Astrocyte (in vitro differentiated cells and primary cell): ENCODE data around the gene MEAK7. TPM values are rescaled to one million over a fixed set of nuclear protein-coding genes. Genes with fewer than 3 reads are reported as not detected.

ENCODE experiments used
- DNase-seq: peaks from one replicate; pipeline ENCODE4 v3.0.0-alpha.2; 2010; ENCODE audit warnings: low read depth
- FAIRE-seq: peaks from 2 replicates; lab custom pipeline; 2011; peaks lifted over from hg19 to GRCh38; lab: Jason Lieb, UNC
- H2AFZ ChIP-seq: 2 replicates; pipeline ENCODE4 v1.6.0; 2012; ENCODE audit warnings: low read depth, low read length, inconsistent platforms
- H3K27ac ChIP-seq: 2 replicates; pipeline ENCODE4 v1.5.1; 2011; ENCODE audit warnings: low read depth, low read length, inconsistent platforms
- H3K27me3 ChIP-seq: 2 replicates; pipeline ENCODE4 v1.6.0; 2011; ENCODE audit warnings: low read length, inconsistent platforms; ENCODE audit not compliant: insufficient read depth
- H3K36me3 ChIP-seq: 2 replicates; pipeline ENCODE4 v1.5.1; 2011; ENCODE audit warnings: low read length, inconsistent platforms; ENCODE audit not compliant: insufficient read depth
- H3K4me1 ChIP-seq: 2 replicates; pipeline ENCODE4 v1.5.1; 2011; ENCODE audit warnings: low read length, inconsistent platforms; ENCODE audit not compliant: insufficient read depth
- H3K4me2 ChIP-seq: 2 replicates; pipeline ENCODE4 v1.6.0; 2012; ENCODE audit warnings: low read length, inconsistent platforms
- H3K4me3 ChIP-seq: 2 replicates; pipeline ENCODE4 v1.5.1; 2011; ENCODE audit warnings: low read depth, mild to moderate bottlenecking, low read length, inconsistent platforms; ENCODE audit not compliant: insufficient read depth
- H3K79me2 ChIP-seq: 2 replicates; pipeline ENCODE4 v1.6.0; 2012; ENCODE audit warnings: mild to moderate bottlenecking, low read length, inconsistent platforms; ENCODE audit not compliant: insufficient read depth
- H3K9ac ChIP-seq: 2 replicates; pipeline ENCODE4 v1.6.0; 2012; ENCODE audit warnings: mild to moderate bottlenecking, low read length, inconsistent platforms
- H3K9me3 ChIP-seq: 2 replicates; pipeline ENCODE4 v1.5.1; 2012; ENCODE audit warnings: low read depth, mild to moderate bottlenecking, low read length, inconsistent platforms; ENCODE audit not compliant: insufficient read depth
- H4K20me1 ChIP-seq: 2 replicates; pipeline ENCODE4 v1.6.0; 2012; ENCODE audit warnings: low read length, inconsistent platforms; ENCODE audit not compliant: insufficient read depth
- H3K27ac Mint-ChIP-seq: one replicate; pipeline ENCODE4 v1.8.0; 2021; ENCODE audit warnings: mild to moderate bottlenecking, mixed read lengths; ENCODE audit not compliant: unreplicated experiment
- H3K27me3 Mint-ChIP-seq: one replicate; pipeline ENCODE4 v1.8.0; 2021; ENCODE audit warnings: low read depth, mixed read lengths; ENCODE audit not compliant: unreplicated experiment
- H3K36me3 Mint-ChIP-seq: one replicate; pipeline ENCODE4 v1.8.0; 2021; ENCODE audit warnings: low read depth, mixed read lengths; ENCODE audit not compliant: unreplicated experiment
- H3K4me1 Mint-ChIP-seq: one replicate; pipeline ENCODE4 v1.8.0; 2021; ENCODE audit warnings: low read depth, mixed read lengths; ENCODE audit not compliant: unreplicated experiment
- H3K4me3 Mint-ChIP-seq: one replicate; pipeline ENCODE4 v1.8.0; 2021; ENCODE audit warnings: mild to moderate bottlenecking, moderate library complexity, mixed read lengths; ENCODE audit not compliant: unreplicated experiment
- H3K9me3 Mint-ChIP-seq: one replicate; pipeline ENCODE4 v1.8.0; 2021; ENCODE audit warnings: mild to moderate bottlenecking, mixed read lengths; ENCODE audit not compliant: unreplicated experiment
- EZH2 ChIP-seq: IDR thresholded peaks from 2 replicates; pipeline ENCODE4 v1.6.1; 2012; ENCODE audit warnings: mild to moderate bottlenecking, low read length, inconsistent platforms; ENCODE audit not compliant: insufficient read depth
- total RNA-seq: library from RNA; stranded (reverse); gene quantifications from 2 replicates; pipeline ENCODE4 v1.2.1, GENCODE V29; 2021
- TF ChIP-seq, protein P1 (sequence below): IDR thresholded peaks from 2 replicates; pipeline ENCODE4 v1.5.1; 2011; ENCODE audit warnings: low read depth, mild to moderate bottlenecking, inconsistent platforms, low read length, moderate library complexity; ENCODE audit not compliant: insufficient read depth

MEAK7 gene
- total RNA-seq, 1 donor from 2014 or later: 41.3 TPM

DNA sequence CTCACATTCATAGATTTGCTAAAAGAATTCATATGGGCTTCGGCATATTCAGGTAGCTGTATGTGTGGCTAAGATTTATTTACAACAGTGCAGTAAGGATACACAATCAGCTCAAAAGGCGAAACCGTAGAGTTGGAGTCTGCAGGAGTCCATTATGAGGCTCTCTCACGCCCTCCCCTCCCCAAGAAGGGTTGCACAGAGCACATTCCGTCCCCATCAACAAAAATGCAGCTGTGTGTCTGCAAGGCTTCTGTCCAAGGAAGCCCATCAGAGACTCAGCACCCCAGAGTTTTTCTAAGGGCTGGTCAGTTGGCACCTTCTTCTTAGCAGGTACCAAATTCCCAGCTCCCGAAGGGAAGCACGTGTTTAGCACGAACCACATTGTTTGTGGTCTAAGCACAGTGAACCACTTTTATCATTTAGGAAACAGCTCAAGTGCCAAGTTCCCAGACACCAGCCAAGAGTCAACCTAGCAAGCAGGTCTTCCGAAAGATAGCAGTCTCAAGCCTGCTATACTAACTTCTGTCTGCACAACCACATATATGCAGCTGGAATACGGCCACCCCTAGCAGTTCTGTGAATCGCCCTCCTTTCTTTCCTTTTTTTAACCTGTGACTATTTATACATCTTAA lies 28.5 kb upstream of the MEAK7 start:
- Histone ChIP-seq H3K27me3 (peaks cover 4% of the 10 kb centered on the region), H3K9ac (peak overlapping the region; percentile 33), H3K4me1 (peaks cover 28% of the 10 kb centered on the region), H4K20me1 (no peaks in the 10 kb centered on the region), H3K36me3 (no peaks in the 10 kb centered on the region), H3K9me3 (peaks cover 9% of the 10 kb centered on the region), H3K79me2 (no peaks in the 10 kb centered on the region), H3K4me2 (peak overlapping the region; percentile 73), H3K4me3 (no peak overlapping the region), H3K27ac (peak overlapping the region; percentile 64), H2AFZ (no peak overlapping the region)
- peaks cover 7% of the 10 kb centered on the region for H3K36me3 Mint-ChIP-seq
- DNase-seq (no peak), FAIRE-seq (no peak)
- peaks cover 13% of the 10 kb centered on the region for H3K9me3 Mint-ChIP-seq
- no peak overlapping the region for H3K4me3 Mint-ChIP-seq
- peak overlapping the region; percentile 95 for H3K27ac Mint-ChIP-seq
- peaks cover 28% of the 10 kb centered on the region for H3K4me1 Mint-ChIP-seq
- no peaks in the 10 kb centered on the region for H3K27me3 Mint-ChIP-seq
- TF ChIP-seq, protein P1, sequence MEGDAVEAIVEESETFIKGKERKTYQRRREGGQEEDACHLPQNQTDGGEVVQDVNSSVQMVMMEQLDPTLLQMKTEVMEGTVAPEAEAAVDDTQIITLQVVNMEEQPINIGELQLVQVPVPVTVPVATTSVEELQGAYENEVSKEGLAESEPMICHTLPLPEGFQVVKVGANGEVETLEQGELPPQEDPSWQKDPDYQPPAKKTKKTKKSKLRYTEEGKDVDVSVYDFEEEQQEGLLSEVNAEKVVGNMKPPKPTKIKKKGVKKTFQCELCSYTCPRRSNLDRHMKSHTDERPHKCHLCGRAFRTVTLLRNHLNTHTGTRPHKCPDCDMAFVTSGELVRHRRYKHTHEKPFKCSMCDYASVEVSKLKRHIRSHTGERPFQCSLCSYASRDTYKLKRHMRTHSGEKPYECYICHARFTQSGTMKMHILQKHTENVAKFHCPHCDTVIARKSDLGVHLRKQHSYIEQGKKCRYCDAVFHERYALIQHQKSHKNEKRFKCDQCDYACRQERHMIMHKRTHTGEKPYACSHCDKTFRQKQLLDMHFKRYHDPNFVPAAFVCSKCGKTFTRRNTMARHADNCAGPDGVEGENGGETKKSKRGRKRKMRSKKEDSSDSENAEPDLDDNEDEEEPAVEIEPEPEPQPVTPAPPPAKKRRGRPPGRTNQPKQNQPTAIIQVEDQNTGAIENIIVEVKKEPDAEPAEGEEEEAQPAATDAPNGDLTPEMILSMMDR: no peak
- no peak for TF ChIP-seq EZH2

DNA sequence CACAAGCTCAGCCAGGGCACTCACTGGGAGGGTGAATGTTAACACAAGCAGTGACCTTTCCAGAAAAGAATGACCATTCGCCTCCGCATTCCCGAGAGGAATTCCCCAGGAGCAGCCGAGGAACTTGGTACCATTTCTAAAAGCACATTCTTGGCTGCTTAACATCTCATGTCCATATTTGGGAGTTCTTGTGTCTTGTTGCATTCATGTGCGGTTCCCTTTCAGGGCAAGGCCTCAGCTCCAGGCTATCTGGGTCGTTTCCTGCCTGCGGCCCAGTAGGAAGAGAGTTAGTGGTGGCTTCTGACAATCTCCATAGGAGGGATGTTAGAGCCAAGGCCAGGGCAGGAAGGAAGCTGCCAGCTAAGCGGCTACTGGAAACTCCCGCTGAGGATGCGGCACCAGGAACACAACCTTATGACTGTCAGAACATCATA lies 27.8 kb upstream of the MEAK7 start:
- Histone ChIP-seq H3K27ac (peak overlapping the region; percentile 64), H3K36me3 (no peaks in the 10 kb centered on the region), H3K27me3 (peaks cover 4% of the 10 kb centered on the region), H3K4me3 (no peak overlapping the region), H3K4me2 (peak overlapping the region; percentile 73), H4K20me1 (no peaks in the 10 kb centered on the region), H3K9ac (peak overlapping the region; percentile 33), H3K4me1 (peaks cover 29% of the 10 kb centered on the region), H3K9me3 (peaks cover 9% of the 10 kb centered on the region), H3K79me2 (no peaks in the 10 kb centered on the region), H2AFZ (no peak overlapping the region)
- peaks cover 7% of the 10 kb centered on the region for H3K36me3 Mint-ChIP-seq
- peaks cover under 1% of the 10 kb centered on the region for H3K27me3 Mint-ChIP-seq
- H3K4me1 Mint-ChIP-seq: peaks cover 28% of the 10 kb centered on the region
- H3K4me3 Mint-ChIP-seq: peak overlapping the region; percentile 36
- FAIRE-seq: peak; percentile 60
- peak; percentile 98 for DNase-seq
- peaks cover 15% of the 10 kb centered on the region for H3K9me3 Mint-ChIP-seq
- H3K27ac Mint-ChIP-seq: peak overlapping the region; percentile 95
- TF ChIP-seq, protein P1: no peak
- TF ChIP-seq EZH2: no peak

GRCh38 chr16:84531671-84532111 lies 27.2 kb upstream of the MEAK7 start:
- H3K9me3 ChIP-seq: peaks cover 9% of the 10 kb centered on the region
- Mint-ChIP-seq H3K9me3 (peaks cover 15% of the 10 kb centered on the region), H3K36me3 (peaks cover 9% of the 10 kb centered on the region), H3K27ac (peak overlapping the region; percentile 95), H3K27me3 (peaks cover 4% of the 10 kb centered on the region), H3K4me1 (peaks cover 28% of the 10 kb centered on the region), H3K4me3 (no peak overlapping the region)
- peak overlapping the region; percentile 64 for H3K27ac ChIP-seq
- no peaks in the 10 kb centered on the region for H3K79me2 ChIP-seq
- TF ChIP-seq, protein P1: no peak
- TF ChIP-seq EZH2: no peak
- H3K4me2 ChIP-seq: peak overlapping the region; percentile 73
- FAIRE-seq: no peak
- H3K4me3 ChIP-seq: no peak overlapping the region
- H2AFZ ChIP-seq: no peak overlapping the region
- no peak for DNase-seq
- H3K27me3 ChIP-seq: peaks cover 4% of the 10 kb centered on the region
- H3K9ac ChIP-seq: peak overlapping the region; percentile 5
- no peaks in the 10 kb centered on the region for H4K20me1 ChIP-seq
- H3K36me3 ChIP-seq: no peaks in the 10 kb centered on the region
- peaks cover 35% of the 10 kb centered on the region for H3K4me1 ChIP-seq
